ENCODE results near the gene MARCKSL1. TPM values are rescaled to one million over a fixed set of nuclear protein-coding genes. Genes with fewer than 3 reads are reported as not detected.

The MARCKSL1 gene
- total and polyA plus RNA-seq, 2 of the 13 experiments (the other 11 are each of a cell fraction or from before 2014, with no cell fraction given) = 81.9 to 155 TPM

- peak overlapping the region; percentile 73 to 81 (median 74); a peak in 4 of 6 replicates for H3K4me3 ChIP-seq (replicated peaks in 1 of 3; ENCODE audit: insufficient read depth in 1 of 3, low read depth in 2 of 3, low read length in 3 of 3)
- POLR2A ChIA-PET = interaction anchor here (0.6 to 10.1 kb wide), 18 partner anchors 9 to 385 kb away, joined by 3 to 222 read pairs (median 8); partner anchors contain the start of genes BSDC1, FAM229A, HDAC1 and KPNA6
- H3K4me1 ChIP-seq (ENCODE audit: insufficient read depth, low read length) = peaks cover 72% of the 10 kb centered on the region
- ATAC-seq = peak; percentile 20
- intact Hi-C loops (cut with micrococcal nuclease; ENCODE audit: unreplicated experiment) = loop anchor here (2.0 kb wide), 2 partner anchors 14 to 44 kb away; partner anchors contain the start of genes BSDC1 and MARCKSL1
- no peaks in the 10 kb centered on the region for H3K9me3 ChIP-seq (ENCODE audit: low read length)
- FAIRE-seq = no peak
- H2AFZ ChIP-seq (ENCODE audit: low read length) = no peak overlapping the region
- BruUV-seq (replicated peaks) = TSS peak; percentile 62
- H3K4me2 ChIP-seq (ENCODE audit: low read depth, low read length) = no peak overlapping the region; the same call in 1 of the 2 replicates
- CTCF ChIA-PET (ENCODE audit: low intra/inter-chr PET ratio, low total read pairs) = interaction anchor here (1.5 kb wide), 1 partner anchor 15 kb away, joined by 4 read pairs; the partner anchor contains the start of gene MARCKSL1
- DNase-seq (ENCODE audit: low spot score) = no peak
- 63% methylated on average over 7 of the region's 28 CpGs for WGBS (ENCODE audit: low lambda C conversion rate)
- H3K36me3 ChIP-seq (replicated peaks in 1 of 2; ENCODE audit: control insufficient read depth in 1 of 2, insufficient read depth in 2 of 2, low read length in 2 of 2) = no peaks in the 10 kb centered on the region
- H3K27me3 ChIP-seq (ENCODE audit: control insufficient read depth in 1 of 2, insufficient read depth in 2 of 2, low read length in 2 of 2) = no peaks in the 10 kb centered on the region
- H3K9ac ChIP-seq (ENCODE audit: insufficient read depth, low read depth, low read length) = peak overlapping the region; percentile 70
- no peaks in the 10 kb centered on the region for H4K20me1 ChIP-seq (ENCODE audit: insufficient read depth, low read length)
- no peaks in the 10 kb centered on the region for H3K79me2 ChIP-seq (ENCODE audit: insufficient read depth, low read length)
- peak overlapping the region; percentile 92 for H3K27ac ChIP-seq (ENCODE audit: extremely low read length, insufficient read depth, low read length)
- in situ Hi-C loops (cut with HindIII; ENCODE audit: extremely low pct_ligation_motif_present, low pct_unique_long_range_greater_than_20kb) = no loop called here
- TF ChIP-seq ZNF232 (CRISPR knock-in tag; IDR thresholded peaks at IDR 0.05; ENCODE audit: borderline replicate concordance) (peak; percentile 70; the same call in 1 of the 2 replicates), SKI (IDR thresholded peaks at IDR 0.05; ENCODE audit: partially characterized antibody) (no peak), MIER2 (CRISPR knock-in tag; IDR thresholded peaks at IDR 0.05) (no peak), TGIF2 (CRISPR knock-in tag; IDR thresholded peaks at IDR 0.05) (no peak), POLR2A (IDR thresholded peaks at IDR 0.05; ENCODE audit: insufficient read depth in 1 of 2, low read depth in 2 of 2, low read length in 2 of 2) (no peak; a peak in 1 of 4 replicates), NFKBIZ (CRISPR knock-in tag; IDR thresholded peaks at IDR 0.05) (peak; percentile 61), BCLAF1 (IDR thresholded peaks at IDR 0.05) (no peak), ELK4 (CRISPR knock-in tag; IDR thresholded peaks at IDR 0.05; ENCODE audit: borderline replicate concordance) (no peak), ZNF296 (CRISPR knock-in tag; conservative IDR thresholded peaks at IDR 0.05) (no peak), ZBTB46 (CRISPR knock-in tag; IDR thresholded peaks at IDR 0.05; ENCODE audit: borderline replicate concordance) (no peak), ZNF672 (CRISPR knock-in tag; IDR thresholded peaks at IDR 0.05) (no peak), NFE2 (CRISPR knock-in tag; IDR thresholded peaks at IDR 0.05) (no peak), ZSCAN12 (CRISPR knock-in tag; IDR thresholded peaks at IDR 0.05) (0 out of 2 replicates have a peak, but pooled peaks have one; percentile 49), ZNF678 (CRISPR knock-in tag; IDR thresholded peaks at IDR 0.05) (peak; percentile 61; the same call in 1 of the 2 replicates), RELA (CRISPR knock-in tag; IDR thresholded peaks at IDR 0.05) (no peak), ZIK1 (CRISPR knock-in tag; IDR thresholded peaks at IDR 0.05; ENCODE audit: borderline replicate concordance, low read depth) (no peak), JUND (CRISPR knock-in tag; IDR thresholded peaks at IDR 0.05) (no peak), ARNT2 (CRISPR knock-in tag; IDR thresholded peaks at IDR 0.05; ENCODE audit: low read depth) (peak; percentile 85; the same call in 1 of the 2 replicates), GABPA (IDR thresholded peaks at IDR 0.05; ENCODE audit: low read depth, low read length) (0 out of 2 replicates have a peak, but pooled peaks have one; percentile 25), GABPA (CRISPR knock-in tag; IDR thresholded peaks at IDR 0.05; ENCODE audit: low read depth) (no peak)
These were observed 14.9 kb upstream of the MARCKSL1 start for GRCh38 chr1:32350785-32351398.

All from HepG2 (cell line).